GM21717 (cell line): ENCODE measurements around the gene LRRC42.
"Not testable (repeated sequence)": the region's sequence is repeated elsewhere in the genome, so short reads cannot be mapped to it uniquely, and the experiment has no call there.

ENCODE experiments used
- ATAC-seq: cut with Tn5 transposase; IDR thresholded peaks from one replicate; pipeline ENCODE4 v1.9.1; 2021; ENCODE audit warnings: mild to moderate bottlenecking, moderate library complexity; ENCODE audit not compliant: unreplicated experiment

LRRC42 gene

GRCh38 chr1:53967409-53968124 lies 21.4 kb downstream of the LRRC42 start:
- ATAC-seq, result no peak

GRCh38 chr1:53968125-53968513 lies 22.0 kb downstream of the LRRC42 start:
- ATAC-seq, result no peak

- not testable (repeated sequence) for ATAC-seq
Observed at GRCh38 chr1:53969323-53969722, 23.2 kb downstream of the LRRC42 start.

GRCh38 chr1:53971718-53972117 lies 25.6 kb downstream of the LRRC42 start:
- ATAC-seq, result no peak

GRCh38 chr1:53975861-53976260 lies 29.7 kb downstream of the LRRC42 start:
- no peak for ATAC-seq

- no peak for ATAC-seq
Observed at GRCh38 chr1:53979712-53980450, 33.7 kb downstream of the LRRC42 start.

GRCh38 chr1:53981220-53981619 lies 35.1 kb downstream of the LRRC42 start:
- no peak for ATAC-seq

- ATAC-seq, result no peak
Observed at GRCh38 chr1:53982034-53982762, 36.0 kb downstream of the LRRC42 start.

GRCh38 chr1:53982763-53983104 lies 36.6 kb downstream of the LRRC42 start:
- no peak for ATAC-seq

- no peak for ATAC-seq
Observed at GRCh38 chr1:53984726-53985125, 38.6 kb downstream of the LRRC42 start.

GRCh38 chr1:53986458-53986857 lies 40.3 kb downstream of the LRRC42 start:
- ATAC-seq, result no peak

- ATAC-seq, result no peak
Observed at GRCh38 chr1:53987880-53988279, 41.7 kb downstream of the LRRC42 start.

- ATAC-seq, result no peak
Observed at GRCh38 chr1:53992085-53992874, 46.1 kb downstream of the LRRC42 start.

- ATAC-seq, result not testable (repeated sequence)
Observed at GRCh38 chr1:53994516-53994915, 48.4 kb downstream of the LRRC42 start.

- ATAC-seq, result no peak
Observed at GRCh38 chr1:53995683-53996082, 49.5 kb downstream of the LRRC42 start.

GRCh38 chr1:53998223-53998622 lies 52.1 kb downstream of the LRRC42 start:
- no peak for ATAC-seq

GRCh38 chr1:53999920-54000319 lies 53.8 kb downstream of the LRRC42 start:
- no peak for ATAC-seq

GRCh38 chr1:54001591-54001990 lies 55.4 kb downstream of the LRRC42 start:
- ATAC-seq, result no peak

GRCh38 chr1:54002544-54003248 lies 56.5 kb downstream of the LRRC42 start:
- no peak for ATAC-seq

- ATAC-seq, result no peak
Observed at GRCh38 chr1:54003249-54003646, 57.1 kb downstream of the LRRC42 start.
